HG03025 (cell line): Measurements from ENCODE around the gene PTS.

Experiments used
- ATAC-seq: cut with Tn5 transposase; IDR thresholded peaks from one replicate; pipeline ENCODE4 v1.9.1; 2021; ENCODE audit warnings: mild to moderate bottlenecking, moderate library complexity; ENCODE audit not compliant: unreplicated experiment, low FRiP score

Gene PTS

GRCh38 chr11:112219476-112220232 lies 6.6 kb upstream of the PTS start:
- peak; percentile 87 for ATAC-seq

GRCh38 chr11:112221274-112221835 lies 4.9 kb upstream of the PTS start:
- ATAC-seq = no peak

- no peak for ATAC-seq
Observed at GRCh38 chr11:112222303-112222702, 3.9 kb upstream of the PTS start.

- no peak for ATAC-seq
Observed at GRCh38 chr11:112223121-112223520, 3.1 kb upstream of the PTS start.

GRCh38 chr11:112223754-112224532 lies 2.3 kb upstream of the PTS start:
- no peak for ATAC-seq

GRCh38 chr11:112225753-112226061 lies 521 bp upstream of the PTS start:
- no peak for ATAC-seq

GRCh38 chr11:112226831-112227401 lies 688 bp downstream of the PTS start:
- ATAC-seq = peak; percentile 48

- no peak for ATAC-seq
Observed at GRCh38 chr11:112227471-112227870, 1.2 kb downstream of the PTS start.

GRCh38 chr11:112228706-112229105 lies 2.5 kb downstream of the PTS start:
- no peak for ATAC-seq

GRCh38 chr11:112229159-112229558 lies 2.9 kb downstream of the PTS start:
- no peak for ATAC-seq

GRCh38 chr11:112229746-112230433 lies 3.7 kb downstream of the PTS start:
- no peak for ATAC-seq

- no peak for ATAC-seq
Observed at GRCh38 chr11:112231952-112232351, 5.7 kb downstream of the PTS start.

GRCh38 chr11:112235750-112236390 lies 9.6 kb downstream of the PTS start:
- no peak for ATAC-seq

GRCh38 chr11:112237451-112237850 lies 11.2 kb downstream of the PTS start:
- ATAC-seq = no peak

- ATAC-seq = no peak
Observed at GRCh38 chr11:112238041-112238440, 11.8 kb downstream of the PTS start.

GRCh38 chr11:112241486-112241885 lies 15.3 kb downstream of the PTS start:
- no peak for ATAC-seq

GRCh38 chr11:112247201-112247600 lies 21.0 kb downstream of the PTS start:
- no peak for ATAC-seq

- no peak for ATAC-seq
Observed at GRCh38 chr11:112248201-112248600, 22.0 kb downstream of the PTS start.

- ATAC-seq = no peak
Observed at GRCh38 chr11:112249871-112250610, 23.8 kb downstream of the PTS start.
